H1 (cell line): ENCODE measurements around the gene ZCCHC10. TPM values are rescaled to one million over a fixed set of nuclear protein-coding genes. Genes with fewer than 3 reads are reported as not detected.

Experiments
- CTCF ChIA-PET: fragments of 300-600 bp; sonication (Branson Sonifier 250); formaldehyde crosslinking; loops from one replicate; lab custom pipeline; 2021; ENCODE audit not compliant: partially characterized antibody; lab: Charles Lee
- POLR2A ChIA-PET: fragments of 300-600 bp; sonication (Branson Sonifier 250); formaldehyde crosslinking; loops from one replicate; lab custom pipeline; 2021; ENCODE audit warnings: inconsistent platforms; ENCODE audit not compliant: partially characterized antibody; lab: Charles Lee
- DNase-seq, 2 experiments: peaks; one replicate each; pipeline versions ENCODE4 v3.0.0 to v3.0.0-alpha.2; 2010 to 2022; ENCODE audit warnings: low spot score in 2 of 2, low read depth in 1 of 2, mixed read lengths in 1 of 2
- FAIRE-seq: peaks from 2 replicates; lab custom pipeline; 2011; peaks lifted over from hg19 to GRCh38; lab: Jason Lieb, UNC
- H2AFZ ChIP-seq: 2 replicates; pipeline ENCODE4 v1.8.1; 2012; ENCODE audit warnings: low read length, inconsistent platforms
- H2AK5ac ChIP-seq: 2 replicates; pipeline ENCODE4 v1.6.1; 2013; ENCODE audit warnings: low read depth, low read length
- H2BK120ac ChIP-seq: replicated peaks from 2 replicates; pipeline ENCODE3; 2013; ENCODE audit warnings: low read depth, low read length, inconsistent platforms
- H2BK12ac ChIP-seq: 2 replicates; pipeline ENCODE4 v1.6.1; 2013; ENCODE audit warnings: low read depth, low read length
- H2BK15ac ChIP-seq: 2 replicates; pipeline ENCODE4 v1.6.1; 2013; ENCODE audit warnings: low read length
- H2BK20ac ChIP-seq: 2 replicates; pipeline ENCODE4 v1.6.1; 2013; ENCODE audit warnings: low read length
- H2BK5ac ChIP-seq: 2 replicates; pipeline ENCODE4 v1.6.1; 2013; ENCODE audit warnings: low read depth, low read length
- H3K14ac ChIP-seq: 2 replicates; pipeline ENCODE4 v1.6.1; 2013; ENCODE audit warnings: inconsistent platforms; ENCODE audit not compliant: insufficient read length
- H3K18ac ChIP-seq: 2 replicates; pipeline ENCODE4 v1.6.1; 2013; ENCODE audit warnings: low read length; ENCODE audit errors: extremely low read depth
- H3K23ac ChIP-seq: 2 replicates; pipeline ENCODE4 v1.6.1; 2013; ENCODE audit warnings: inconsistent platforms; ENCODE audit not compliant: insufficient read length
- H3K23me2 ChIP-seq: 2 replicates; pipeline ENCODE4 v1.6.1; 2013; ENCODE audit warnings: low read depth, low read length
- H3K27ac ChIP-seq: 2 replicates; pipeline ENCODE4 v1.6.1; 2011; ENCODE audit warnings: low read depth, low read length, inconsistent platforms
- H3K27me3 ChIP-seq, 4 experiments: replicated peaks in 1 of 4; 1 replicate in 1 of 4; 2 replicates in 3 of 4; pipeline versions ENCODE4 v1.6.1 to v1.8.1; 2011 to 2013; ENCODE audit warnings: low read length in 3 of 4, mild to moderate bottlenecking in 3 of 4, inconsistent platforms in 2 of 4, mixed read lengths in 2 of 4, moderate library complexity in 1 of 4; ENCODE audit not compliant: control insufficient read depth in 3 of 4, insufficient read depth in 3 of 4; ENCODE audit errors: extremely low read depth in 1 of 4
- H3K36me3 ChIP-seq, 4 experiments: 2 replicates each; pipeline versions ENCODE4 v1.6.1 to v1.8.1; 2011 to 2013; ENCODE audit warnings: mild to moderate bottlenecking in 4 of 4, low read length in 3 of 4, moderate library complexity in 2 of 4, control low read depth in 1 of 4, inconsistent platforms in 1 of 4; ENCODE audit not compliant: insufficient read depth in 4 of 4, control insufficient read depth in 2 of 4
- H3K4ac ChIP-seq: replicated peaks from 2 replicates; pipeline ENCODE3; 2013; ENCODE audit warnings: low read length, low read depth, mixed read lengths, inconsistent platforms; ENCODE audit not compliant: insufficient read length
- H3K4me1 ChIP-seq, 4 experiments: replicated peaks in 1 of 4; 1 replicate in 1 of 4; 2 replicates in 3 of 4; pipeline versions ENCODE4 v1.6.1 to v1.8.1; 2011 to 2013; ENCODE audit warnings: low read length in 3 of 4, inconsistent platforms in 2 of 4, mixed read lengths in 1 of 4; ENCODE audit not compliant: insufficient read depth in 4 of 4, control insufficient read depth in 3 of 4
- H3K4me2 ChIP-seq, 2 experiments: 2 replicates each; pipeline versions ENCODE4 v1.6.1 to v1.8.1; 2011 to 2013; ENCODE audit warnings: low read depth in 2 of 2, low read length in 2 of 2, control low read depth in 1 of 2, inconsistent platforms in 1 of 2, mild to moderate bottlenecking in 1 of 2; ENCODE audit not compliant: insufficient read depth in 1 of 2
- H3K4me3 ChIP-seq, 4 experiments: fragments of 200-600, 300-600 bp in 1 of 4; sonication (generic), shearing (Covaris generic), sonication (Bioruptor Twin) in 1 of 4; 2 replicates each; pipeline versions ENCODE4 v1.5.1 to v1.8.1; 2011 to 2016; ENCODE audit warnings: low read length in 4 of 4, low read depth in 3 of 4, control low read depth in 2 of 4, inconsistent platforms in 2 of 4, mild to moderate bottlenecking in 2 of 4, mixed read lengths in 1 of 4, moderate library complexity in 1 of 4; ENCODE audit not compliant: insufficient read depth in 2 of 4; ENCODE audit errors: extremely low read depth in 1 of 4
- H3K56ac ChIP-seq: replicated peaks from 2 replicates; pipeline ENCODE3; 2013; ENCODE audit warnings: low read depth, mild to moderate bottlenecking, mixed read lengths, low read length, inconsistent platforms; ENCODE audit not compliant: insufficient read length
- H3K79me1 ChIP-seq: 2 replicates; pipeline ENCODE4 v1.6.1; 2013; ENCODE audit warnings: low read depth, low read length, control low read depth
- H3K79me2 ChIP-seq, 2 experiments: 2 replicates each; pipeline versions ENCODE4 v1.6.1 to v1.8.1; 2012 to 2013; ENCODE audit warnings: low read length in 2 of 2, mild to moderate bottlenecking in 2 of 2, inconsistent platforms in 1 of 2; ENCODE audit not compliant: insufficient read depth in 2 of 2, control insufficient read depth in 1 of 2
- H3K9ac ChIP-seq, 4 experiments: replicated peaks in 1 of 4; 1 replicate in 1 of 4; 2 replicates in 3 of 4; pipeline versions ENCODE4 v1.6.1 to v1.8.1; 2011 to 2013; ENCODE audit warnings: low read depth in 3 of 4, low read length in 3 of 4, control low read depth in 2 of 4, mild to moderate bottlenecking in 2 of 4, moderate library complexity in 2 of 4, inconsistent platforms in 1 of 4; ENCODE audit errors: extremely low read depth in 1 of 4
- H3K9me3 ChIP-seq, 2 experiments: 2 replicates each; pipeline versions ENCODE4 v1.6.1 to v1.8.1; 2012 to 2013; ENCODE audit warnings: mild to moderate bottlenecking in 2 of 2, moderate library complexity in 2 of 2, control low read depth in 1 of 2, inconsistent platforms in 1 of 2, low read depth in 1 of 2, low read length in 1 of 2, mixed read lengths in 1 of 2; ENCODE audit not compliant: insufficient read depth in 2 of 2
- H4K20me1 ChIP-seq, 2 experiments: replicated peaks in 1 of 2; 2 replicates each; pipeline versions ENCODE3 to v1.8.1; 2011 to 2013; ENCODE audit warnings: inconsistent platforms in 2 of 2, low read length in 2 of 2, mild to moderate bottlenecking in 1 of 2; ENCODE audit not compliant: insufficient read depth in 2 of 2, control insufficient read depth in 1 of 2
- H4K5ac ChIP-seq: 2 replicates; pipeline ENCODE4 v1.6.1; 2013; ENCODE audit warnings: low read length, low read depth, mixed read lengths, inconsistent platforms; ENCODE audit not compliant: insufficient read length
- H4K8ac ChIP-seq: 2 replicates; pipeline ENCODE4 v1.8.0; 2013; ENCODE audit warnings: mild to moderate bottlenecking, moderate library complexity, low read length, inconsistent platforms; ENCODE audit not compliant: insufficient read depth; ENCODE audit errors: extremely low read depth
- H4K91ac ChIP-seq: replicated peaks from 2 replicates; pipeline ENCODE3; 2013; ENCODE audit warnings: low read length, mixed read lengths, inconsistent platforms; ENCODE audit not compliant: insufficient read length
- ASH2L ChIP-seq: fragments of 200-600, 300-600 bp; sonication (generic); IDR thresholded peaks from one replicate; pipeline ENCODE4 v1.7.1; 2017; ENCODE audit warnings: low read length
- BRCA1 ChIP-seq: IDR thresholded peaks from 2 replicates; pipeline ENCODE4 v1.6.1; 2012; ENCODE audit warnings: low read depth, low read length, improper control_type of control experiment
- CHD1 ChIP-seq: IDR thresholded peaks from 2 replicates; pipeline ENCODE4 v1.6.1; 2012; ENCODE audit warnings: low read depth, low read length, improper control_type of control experiment
- GABPA ChIP-seq: IDR thresholded peaks from 2 replicates; pipeline ENCODE4 v1.6.1; 2011; ENCODE audit warnings: mild to moderate bottlenecking, low read length, moderate library complexity, borderline replicate concordance; ENCODE audit not compliant: insufficient read depth
- GTF2F1 ChIP-seq: IDR thresholded peaks from 2 replicates; pipeline ENCODE4 v1.6.1; 2012; ENCODE audit warnings: low read depth, low read length, improper control_type of control experiment, borderline replicate concordance
- KDM5A ChIP-seq: fragments of 200-600 bp; IDR thresholded peaks from 2 replicates; pipeline ENCODE4 v1.7.1; 2012; ENCODE audit warnings: mild to moderate bottlenecking, low read length, inconsistent platforms, mixed read lengths
- NRF1 ChIP-seq: IDR thresholded peaks from 2 replicates; pipeline ENCODE4 v1.6.1; 2011; ENCODE audit warnings: mild to moderate bottlenecking, low read depth, low read length, improper control_type of control experiment
- POLR2AphosphoS5 ChIP-seq: IDR thresholded peaks from 2 replicates; pipeline ENCODE4 v1.6.1; 2011; ENCODE audit warnings: low read depth, low read length
- SP1 ChIP-seq: IDR thresholded peaks from 2 replicates; pipeline ENCODE4 v1.6.1; 2011; ENCODE audit warnings: low read depth, low read length
- TAF1 ChIP-seq: IDR thresholded peaks from 2 replicates; pipeline ENCODE4 v1.6.1; 2011; ENCODE audit warnings: mild to moderate bottlenecking, low read depth, low read length
- TEAD4 ChIP-seq: IDR thresholded peaks from 2 replicates; pipeline ENCODE4 v1.6.1; 2012; ENCODE audit warnings: low read depth, low read length, inconsistent platforms, mixed read lengths
- YY1 ChIP-seq: IDR thresholded peaks from 2 replicates; pipeline ENCODE4 v1.6.1; 2011; ENCODE audit warnings: low read depth, mild to moderate bottlenecking, low read length
- WGBS, 2 experiments: shearing (Covaris generic) in 1 of 2; methylation state at CpG; one replicate each; pipeline versions ENCODE4 v1.1.6 to v1.1.7; 2013 to 2015; ENCODE audit warnings: low lambda C conversion rate in 2 of 2, mixed read lengths in 2 of 2, inconsistent platforms in 1 of 2, low coverage in 1 of 2, missing lambda C conversion rate in 1 of 2; ENCODE audit not compliant: insufficient replicate concordance in 2 of 2, insufficient coverage in 1 of 2, insufficient read length in 1 of 2; ENCODE audit errors: extremely low coverage in 1 of 2, missing lambda C conversion rate in 1 of 2; 5-methylcytosine and 5-hydroxymethylcytosine counted together
- polyA plus RNA-seq, 7 experiments: library from polyadenylated mRNA; depleted of rRNA in 3 of 7; stranded (reverse) in 5 of 7; unstranded in 2 of 7; fragments of >200 nt in 5 of 7; fragments of 200-250 nt in 2 of 7; gene quantifications; 1 replicate in 5 of 7; 2 replicates in 1 of 7; 4 replicates in 1 of 7; pipeline versions ENCODE4 v1.2.1 to v1.2.3, GENCODE V29; 2011 to 2013; ENCODE audit warnings: missing spikeins in 2 of 7, mixed read lengths in 2 of 7
- total RNA-seq: library from RNA; stranded (reverse); fragmentation: NEBNext Ultra II Directional; extraction: Animal tissue kit (Norgen Biotek cat#: 25700); gene quantifications from 2 replicates; pipeline ENCODE4 v1.2.1, GENCODE V29; 2021

ZCCHC10 gene
- total and polyA plus RNA-seq, 2 of the 8 experiments (the other 6 are each of a cell fraction or from before 2014, with no cell fraction given), result 22.4 to 32.9 TPM

DNA sequence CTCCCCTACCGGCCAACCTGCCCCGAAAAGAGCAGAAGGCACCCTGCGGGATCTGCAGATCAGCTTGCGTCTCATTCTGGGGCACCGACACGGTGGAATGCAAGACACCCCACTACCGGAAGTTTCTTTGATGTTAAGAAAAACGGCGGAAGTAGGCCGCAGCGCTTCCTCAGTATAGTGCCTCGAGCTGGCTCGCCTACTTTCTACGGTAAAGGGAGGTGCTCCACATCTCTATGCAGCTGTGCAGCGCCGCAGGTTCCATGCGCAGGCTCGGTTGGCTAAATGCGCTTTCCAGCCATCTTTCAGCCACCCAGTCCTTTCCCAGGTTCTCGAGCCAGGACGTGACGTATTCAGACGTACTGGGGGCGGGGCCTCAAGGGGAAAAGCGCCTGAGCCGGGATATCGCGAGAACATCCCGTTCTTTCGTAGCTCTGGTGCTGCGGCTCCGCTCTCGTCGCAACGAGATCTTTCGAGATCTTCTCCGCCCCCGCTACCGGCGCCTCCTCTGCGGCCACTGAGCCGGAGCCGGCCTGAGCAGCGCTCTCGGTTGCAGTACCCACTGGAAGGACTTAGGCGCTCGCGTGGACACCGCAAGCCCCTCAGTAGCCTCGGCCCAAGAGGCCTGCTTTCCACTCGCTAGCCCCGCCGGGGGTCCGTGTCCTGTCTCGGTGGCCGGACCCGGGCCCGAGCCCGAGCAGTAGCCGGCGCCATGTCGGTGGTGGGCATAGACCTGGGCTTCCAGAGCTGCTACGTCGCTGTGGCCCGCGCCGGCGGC lies 25.4 kb upstream of the ZCCHC10 start, which contains the start of gene HSPA4:
Gene HSPA4 (plus strand): TSS at position 472 of the 775 bp plus-strand sequence. CDS start 238 bp downstream, at position 710.
- Histone ChIP-seq H3K27me3 (no peaks in the 10 kb centered on the region), H3K79me2 (peaks cover 42 to 48% of the 10 kb centered on the region in 2 experiments)
- 1% methylated on average over 63 of the region's 68 CpGs; no CpG with 5 or more reads in 1 of the 2 experiments for WGBS, 2 experiments
- TF ChIP-seq CHD1 (no peak; the same call in 1 of the 2 replicates), TAF1 (peak; percentile 98), ASH2L (peak; percentile 35), TEAD4 (0 out of 2 replicates have a peak, but pooled peaks have one; percentile 49), SP1 (peak; percentile 52; the same call in 1 of the 2 replicates), GABPA (peak; percentile 64; the same call in 1 of the 2 replicates), KDM5A (0 out of 2 replicates have a peak, but pooled peaks have one; percentile 2), GTF2F1 (peak; percentile 76), BRCA1 (peak; percentile 95), NRF1 (peak; percentile 40; the same call in 1 of the 2 replicates), YY1 (peak; percentile 89), POLR2AphosphoS5 (peak; percentile 97)

More for the DNA sequence above, 25.4 kb upstream of the ZCCHC10 start, which contains the start of gene HSPA4:
- Histone ChIP-seq H2AK5ac (peak within 1 kb of the TSS; percentile 96; the same call in 1 of the 2 replicates), H4K20me1 (peaks cover 8 to 21% of the 10 kb centered on the region in 2 experiments), H2BK120ac (peak within 1 kb of the TSS; percentile 30), H3K23me2 (peaks cover 10% of the 10 kb centered on the region), H2BK5ac (peak within 1 kb of the TSS; percentile 99), H2BK12ac (peak within 1 kb of the TSS; percentile 95), H4K91ac (peak within 1 kb of the TSS; percentile 94), H3K9ac (peak within 1 kb of the TSS; percentile 94 to 100 (median 96)), H4K5ac (peak within 1 kb of the TSS; percentile 98), H3K9me3 (no peaks in the 10 kb centered on the region), H3K27ac (peak within 1 kb of the TSS; percentile 99), H2BK15ac (peak within 1 kb of the TSS; percentile 81; the same call in 1 of the 2 replicates), H2AFZ (no peak within 1 kb of the TSS), H3K56ac (peak within 1 kb of the TSS; percentile 96), H3K18ac (peak within 1 kb of the TSS; percentile 99), H3K4me1 (peaks cover 0 to 8% (median 2%) of the 10 kb centered on the region in 4 experiments; a peak in 4 of 7 replicates), H2BK20ac (0 out of 2 replicates have a peak within 1 kb of the TSS, but pooled peaks have one; percentile 64), H4K8ac (peak within 1 kb of the TSS; percentile 99), H3K36me3 (no peaks in the 10 kb centered on the region), H3K79me1 (peaks cover 2% of the 10 kb centered on the region; the same call in 1 of the 2 replicates), H3K14ac (no peak within 1 kb of the TSS), H3K4me3 (peak within 1 kb of the TSS; percentile 80 to 99 (median 97)), H3K4me2 (peak within 1 kb of the TSS; percentile 93 to 95), H3K4ac (peak within 1 kb of the TSS; percentile 63), H3K23ac (no peak within 1 kb of the TSS)
- DNase-seq (peak; percentile 92 to 96), FAIRE-seq (peak; percentile 36)
- ChIA-PET POLR2A (interaction anchor here (0.7 to 6.6 kb wide), 35 partner anchors 8 to 925 kb away, joined by 3 to 104 read pairs (median 4); partner anchors contain the start of genes AFF4, GDF9, SHROOM1 and UQCRQ), CTCF (interaction anchor here (0.6 to 1.3 kb wide), 3 partner anchors 112 to 226 kb away, joined by 3 read pairs; no protein-coding TSS in a partner anchor)
